Calu3 (cell line): Measurements from ENCODE around the gene KLC3. TPM values are rescaled to one million over a fixed set of nuclear protein-coding genes. Genes with fewer than 3 reads are reported as not detected.

Source experiments
- Bru-seq: library from RNA; stranded (reverse); fragments of 400-500 nt; gene quantifications from one replicate; lab custom pipeline; 2021; lab: Mats Ljungman, UMichigan
- BruChase-seq, 2 experiments: library from RNA; stranded (reverse); fragments of 400-500 nt; gene quantifications; one replicate each; lab custom pipeline; 2021; lab: Mats Ljungman, UMichigan
- BruUV-seq: library from RNA; stranded (reverse); fragments of 400-500 nt; replicated peaks from 2 replicates; lab custom pipeline; 2021; lab: Mats Ljungman, UMichigan
- CTCF ChIA-PET: fragments of 300-600 bp; sonication (Branson Sonifier 250); formaldehyde crosslinking; loops from one replicate; lab custom pipeline; 2022; ENCODE audit warnings: antibody characterized with exemption; lab: Charles Lee
- DNase-seq: peaks from one replicate; pipeline ENCODE4 v3.0.0; 2022
- H3K27ac Mint-ChIP-seq: one replicate; pipeline ENCODE4 v1.8.0; 2022; ENCODE audit warnings: mixed read lengths; ENCODE audit not compliant: unreplicated experiment
- H3K27me3 Mint-ChIP-seq: one replicate; pipeline ENCODE4 v1.8.0; 2022; ENCODE audit warnings: mixed read lengths; ENCODE audit not compliant: unreplicated experiment
- H3K36me3 Mint-ChIP-seq: one replicate; pipeline ENCODE4 v1.8.0; 2022; ENCODE audit warnings: mild to moderate bottlenecking, moderate library complexity, mixed read lengths; ENCODE audit not compliant: insufficient read depth, unreplicated experiment
- H3K4me1 Mint-ChIP-seq: one replicate; pipeline ENCODE4 v1.8.0; 2022; ENCODE audit warnings: mild to moderate bottlenecking, low read depth, mixed read lengths; ENCODE audit not compliant: unreplicated experiment
- H3K4me3 Mint-ChIP-seq: one replicate; pipeline ENCODE4 v1.8.0; 2022; ENCODE audit warnings: mild to moderate bottlenecking, low read depth, moderate library complexity, mixed read lengths; ENCODE audit not compliant: unreplicated experiment
- H3K9me3 Mint-ChIP-seq: one replicate; pipeline ENCODE4 v1.8.0; 2022; ENCODE audit warnings: low read depth, mixed read lengths; ENCODE audit not compliant: unreplicated experiment
- CTCF ChIP-seq: fragments of 200-600 bp; IDR thresholded peaks from one replicate; pipeline ENCODE4 v1.8.0; 2022; ENCODE audit warnings: antibody characterized with exemption; ENCODE audit not compliant: unreplicated experiment
- intact Hi-C: fragments of 100-400 bp; cut with micrococcal nuclease; formaldehyde crosslinking; loops from one replicate; pipeline ENCODE4 v1.10.0; 2022; ENCODE audit not compliant: unreplicated experiment
- long read RNA-seq: library from polyadenylated mRNA; stranded (forward); transcript quantifications from one replicate; pipeline ENCODE4 v2.0.0, GENCODE V29; 2022
- total RNA-seq: library from RNA; stranded (reverse); gene quantifications from 2 replicates; pipeline ENCODE4 v1.2.3, GENCODE V29; 2022

The KLC3 gene
- 3.3 and 4.5 TPM in 2 replicates for total RNA-seq
- percentile 21 among the genes with signal in this experiment for Bru-seq, nascent RNA
- BruChase-seq, experiment 1, labeled RNA remaining after a 6-hour chase, result percentile 29 among the genes with signal in this experiment
- percentile 34 among the genes with signal in this experiment for BruChase-seq, experiment 2, labeled RNA remaining after a 2-hour chase
- long read RNA-seq, transcript KLC3-201 (13 exons, 1,780 nt), result major isoform, 6 of 8 reads
- long read RNA-seq, partial matches to known transcripts, result 1 of 8 reads
- long read RNA-seq, other reads (novel, unspliced or antisense), result 1 of 8 reads

DNA sequence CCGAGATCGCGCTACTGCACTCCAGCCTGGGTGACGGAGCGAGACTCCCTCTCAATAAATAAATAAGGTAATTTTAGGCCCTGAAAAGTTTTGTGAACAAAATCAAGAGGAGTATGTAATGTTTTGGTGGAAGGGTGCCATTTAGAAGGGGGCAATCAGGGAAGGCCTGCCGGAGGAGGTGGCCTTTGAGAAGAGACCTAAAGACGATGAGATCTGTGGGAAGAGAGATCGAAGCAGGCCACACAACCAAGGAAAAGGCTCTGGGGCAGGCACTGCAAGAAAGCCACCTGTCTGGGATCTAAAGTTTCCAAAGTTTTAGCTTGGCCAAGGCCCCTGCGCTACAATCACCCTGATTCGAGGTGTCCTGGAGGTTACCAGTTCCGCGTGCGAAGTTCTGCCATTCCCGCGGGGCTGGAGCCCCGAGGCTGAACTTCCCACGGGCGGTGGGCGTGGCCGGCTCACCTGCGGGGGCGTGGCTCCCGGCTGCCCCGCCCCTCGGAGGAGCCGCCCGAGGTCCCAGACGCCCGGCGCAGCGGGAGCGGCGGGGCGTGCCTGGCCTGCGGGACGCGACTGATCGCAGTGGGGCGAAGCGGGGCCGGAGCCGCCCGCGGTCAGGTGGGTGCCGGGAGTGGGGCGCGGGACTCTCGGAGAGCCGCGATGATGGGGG is at the start of gene KLC3:
Gene KLC3 (plus strand): TSS at position 519 of the 667 bp plus-strand sequence. CDS start 4,792 bp downstream, outside the sequence.
- Mint-ChIP-seq H3K4me3 (no peak within 1 kb of the TSS), H3K36me3 (peaks cover 17% of the 10 kb centered on the region), H3K9me3 (no peaks in the 10 kb centered on the region), H3K27me3 (no peaks in the 10 kb centered on the region), H3K27ac (peak within 1 kb of the TSS; percentile 71), H3K4me1 (no peaks in the 10 kb centered on the region)
- CTCF ChIA-PET, result no interaction called here
- intact Hi-C loops, result no loop called here
- BruUV-seq, result no TSS peak
- TF ChIP-seq CTCF, result no peak
- DNase-seq, result peak; percentile 84

DNA sequence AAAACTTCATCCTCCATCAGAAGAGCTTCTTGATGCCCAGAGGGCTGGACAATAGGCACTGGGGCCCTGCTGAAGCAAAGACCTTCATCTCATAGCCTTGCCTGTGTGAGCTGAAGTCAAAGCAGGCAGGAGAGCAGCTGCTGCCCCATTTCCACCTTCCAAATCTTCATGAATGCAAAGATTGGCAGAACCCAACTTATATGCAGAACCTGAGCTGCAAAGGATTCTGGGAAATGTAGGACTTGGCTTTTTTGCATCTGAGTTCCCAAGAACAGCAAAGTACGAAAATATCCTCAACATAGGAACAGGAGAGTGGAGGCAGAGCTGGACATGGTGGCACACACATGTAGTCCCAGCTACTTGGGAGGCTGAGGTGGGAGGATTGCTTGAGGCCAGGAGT is 48.7 kb upstream of the KLC3 start:
- DNase-seq, result no peak
- CTCF ChIA-PET, result no interaction called here
- H3K36me3 Mint-ChIP-seq, result peaks cover 30% of the 10 kb centered on the region
- no TSS peak for BruUV-seq
- no peak overlapping the region for H3K27ac Mint-ChIP-seq
- no peaks in the 10 kb centered on the region for H3K9me3 Mint-ChIP-seq
- H3K27me3 Mint-ChIP-seq, result no peaks in the 10 kb centered on the region
- intact Hi-C loops, result no loop called here
- TF ChIP-seq CTCF, result no peak
- H3K4me3 Mint-ChIP-seq, result no peak overlapping the region
- H3K4me1 Mint-ChIP-seq, result no peaks in the 10 kb centered on the region

GRCh38 chr19:45293682-45294081 is 46.9 kb upstream of the KLC3 start:
- Mint-ChIP-seq H3K36me3 (peaks cover 33% of the 10 kb centered on the region), H3K27ac (no peak overlapping the region), H3K27me3 (no peaks in the 10 kb centered on the region), H3K4me3 (no peak overlapping the region), H3K4me1 (no peaks in the 10 kb centered on the region), H3K9me3 (no peaks in the 10 kb centered on the region)
- CTCF ChIA-PET, result no interaction called here
- BruUV-seq, result no TSS peak
- intact Hi-C loops, result no loop called here
- no peak for TF ChIP-seq CTCF
- no peak for DNase-seq

- H3K4me1 Mint-ChIP-seq, result no peaks in the 10 kb centered on the region
- H3K36me3 Mint-ChIP-seq, result peaks cover 30% of the 10 kb centered on the region
- no peak overlapping the region for H3K4me3 Mint-ChIP-seq
- no TSS peak for BruUV-seq
- no peak overlapping the region for H3K27ac Mint-ChIP-seq
- H3K9me3 Mint-ChIP-seq, result no peaks in the 10 kb centered on the region
- DNase-seq, result no peak
- CTCF ChIA-PET, result no interaction called here
- H3K27me3 Mint-ChIP-seq, result no peaks in the 10 kb centered on the region
- intact Hi-C loops, result no loop called here
- TF ChIP-seq CTCF, result no peak
These were observed 46.1 kb upstream of the KLC3 start for GRCh38 chr19:45294291-45295029.
